GM19467 (cell line): ENCODE results near the gene CNTN4.

Source experiments
- ATAC-seq: cut with Tn5 transposase; IDR thresholded peaks from one replicate; pipeline ENCODE4 v1.9.1; 2021; ENCODE audit warnings: mild to moderate bottlenecking, moderate library complexity; ENCODE audit not compliant: unreplicated experiment

Gene CNTN4

GRCh38 chr3:2148561-2149340 is 50.1 kb downstream of the CNTN4 start:
- no peak for ATAC-seq

GRCh38 chr3:2153053-2153452 is 54.4 kb downstream of the CNTN4 start:
- no peak for ATAC-seq

- ATAC-seq, result no peak
Measured at GRCh38 chr3:2153547-2153946, 54.9 kb downstream of the CNTN4 start.

- no peak for ATAC-seq
Measured at GRCh38 chr3:2154621-2155020, 56.0 kb downstream of the CNTN4 start.

- ATAC-seq, result peak; percentile 59
Measured at GRCh38 chr3:2156244-2156847, 57.7 kb downstream of the CNTN4 start.

DNA sequence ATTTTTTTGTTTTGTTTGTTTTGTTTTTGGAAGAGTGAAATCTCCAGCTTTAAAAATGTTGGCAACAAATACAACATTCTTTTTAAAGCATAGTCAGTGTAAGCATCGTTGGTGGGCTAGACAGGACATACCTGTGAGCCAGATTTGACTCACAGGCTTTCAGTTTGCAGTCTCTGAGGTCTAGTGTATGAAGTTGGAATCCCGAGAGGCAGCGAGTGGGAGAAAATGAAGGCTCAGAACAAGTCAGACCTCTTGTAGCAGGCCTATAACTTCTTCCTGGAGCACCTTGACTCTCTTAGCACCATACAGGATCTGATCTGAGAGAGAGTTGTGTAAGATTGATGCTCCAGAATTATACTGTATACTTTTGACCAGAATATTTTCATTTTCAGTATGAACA is 60.2 kb downstream of the CNTN4 start:
- no peak for ATAC-seq

DNA sequence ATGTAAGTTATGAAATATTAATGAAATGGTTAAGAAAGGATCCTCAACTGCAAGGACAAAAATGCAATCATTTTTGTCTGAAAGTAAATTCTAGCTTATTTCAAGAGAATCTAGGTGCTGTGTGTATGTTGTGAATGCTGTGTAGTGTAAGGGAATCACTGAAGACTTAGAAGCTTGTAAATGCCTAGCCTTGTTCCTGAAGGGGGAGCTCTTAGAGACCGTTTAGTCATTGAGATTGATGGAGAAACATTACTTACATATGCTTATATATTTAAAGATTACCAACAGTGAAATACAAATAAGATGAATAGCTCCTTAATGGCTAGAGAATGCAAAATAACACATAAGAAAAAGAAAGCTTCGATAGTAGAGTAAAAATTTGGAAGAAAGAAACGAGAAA is 67.9 kb downstream of the CNTN4 start:
- no peak for ATAC-seq

- no peak for ATAC-seq
Measured at GRCh38 chr3:2172561-2173171, 74.0 kb downstream of the CNTN4 start.

DNA sequence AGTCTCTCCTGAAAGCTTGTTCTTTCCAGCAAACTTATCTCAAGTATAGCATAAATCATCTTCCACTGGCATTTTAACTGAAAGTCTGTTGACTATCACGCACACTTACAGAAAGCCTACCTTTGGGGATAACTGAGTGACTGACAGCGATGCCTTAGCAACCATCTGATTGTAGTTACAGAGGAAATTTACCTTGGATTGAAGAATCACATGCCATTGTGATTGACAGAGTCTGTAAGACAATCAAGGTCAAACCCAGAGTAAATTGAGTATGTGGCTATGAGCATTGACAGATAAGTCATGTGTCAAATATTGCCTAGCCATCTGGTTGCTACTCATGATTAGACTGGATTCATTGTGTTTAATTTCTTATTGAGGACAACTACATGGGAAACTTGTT is 82.0 kb downstream of the CNTN4 start:
- no peak for ATAC-seq

DNA sequence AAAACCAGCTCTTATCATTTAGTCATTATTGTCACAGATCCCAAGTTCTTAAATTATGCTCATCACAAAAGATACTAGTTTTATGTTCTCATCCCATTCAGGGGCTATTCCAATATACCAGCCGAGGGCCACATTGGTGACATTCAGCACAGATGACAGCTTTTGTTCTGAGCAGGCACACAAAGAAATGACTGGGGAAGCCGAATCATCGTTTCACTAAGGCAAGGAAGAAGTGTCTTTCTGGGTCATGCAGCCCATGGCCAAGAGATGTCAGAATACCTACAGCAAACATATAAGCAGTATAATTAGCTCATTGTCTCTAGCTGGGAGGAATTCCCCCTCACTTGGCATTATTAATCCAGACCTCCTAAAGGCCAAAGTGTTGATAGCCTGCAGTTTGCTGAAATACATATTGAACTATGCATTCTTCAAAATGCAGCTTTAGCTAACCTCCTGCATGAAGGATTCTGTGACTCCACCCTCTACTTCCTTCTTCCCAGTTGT is 100.2 kb downstream of the CNTN4 start:
- ATAC-seq, result no peak

DNA sequence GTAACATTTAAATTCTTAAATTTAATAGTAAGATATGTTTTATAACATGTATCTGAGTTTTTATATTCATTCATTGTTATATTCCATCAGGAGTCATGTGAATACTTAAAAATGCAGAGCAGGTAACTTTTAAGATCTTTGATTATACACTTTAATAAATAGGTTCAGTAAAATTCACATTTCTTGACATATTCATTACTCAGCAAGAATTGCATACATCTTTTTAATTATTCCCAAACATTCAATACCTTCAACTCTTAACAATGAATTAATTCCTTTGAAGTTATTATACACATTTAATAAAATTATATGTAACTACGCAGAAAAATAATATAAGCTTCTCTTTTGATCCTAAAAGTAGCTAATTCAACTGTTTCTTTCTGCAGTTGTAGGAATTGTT is 105.4 kb downstream of the CNTN4 start:
- no peak for ATAC-seq

GRCh38 chr3:2205692-2206091 is 107.0 kb downstream of the CNTN4 start:
- ATAC-seq, result no peak

- no peak for ATAC-seq
Measured at GRCh38 chr3:2206536-2206935, 107.9 kb downstream of the CNTN4 start.

GRCh38 chr3:2211568-2211967 is 112.9 kb downstream of the CNTN4 start:
- no peak for ATAC-seq

GRCh38 chr3:2212206-2212605 is 113.5 kb downstream of the CNTN4 start:
- ATAC-seq, result no peak

- ATAC-seq, result no peak
Measured at GRCh38 chr3:2218375-2218774, 119.7 kb downstream of the CNTN4 start.

GRCh38 chr3:2218816-2219215 is 120.2 kb downstream of the CNTN4 start:
- ATAC-seq, result no peak

DNA sequence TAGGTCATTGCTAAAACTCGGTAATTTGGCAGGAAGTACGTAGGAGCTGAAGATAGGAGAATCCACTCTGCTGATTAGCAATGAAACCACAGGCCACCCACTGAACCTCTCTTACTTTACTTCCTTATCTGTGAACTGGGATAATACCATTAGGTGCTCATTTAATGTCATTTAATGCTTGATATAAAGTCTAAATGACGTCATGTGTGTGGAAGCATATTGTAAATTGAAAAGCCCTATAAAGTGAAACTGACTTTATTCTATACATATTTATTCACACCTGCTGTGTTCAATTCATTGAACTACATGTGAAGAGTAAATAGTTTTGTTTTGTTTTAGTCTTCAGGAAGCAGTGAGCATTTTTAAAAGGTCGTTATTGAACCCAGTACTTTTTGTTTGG is 137.5 kb downstream of the CNTN4 start:
- no peak for ATAC-seq

DNA sequence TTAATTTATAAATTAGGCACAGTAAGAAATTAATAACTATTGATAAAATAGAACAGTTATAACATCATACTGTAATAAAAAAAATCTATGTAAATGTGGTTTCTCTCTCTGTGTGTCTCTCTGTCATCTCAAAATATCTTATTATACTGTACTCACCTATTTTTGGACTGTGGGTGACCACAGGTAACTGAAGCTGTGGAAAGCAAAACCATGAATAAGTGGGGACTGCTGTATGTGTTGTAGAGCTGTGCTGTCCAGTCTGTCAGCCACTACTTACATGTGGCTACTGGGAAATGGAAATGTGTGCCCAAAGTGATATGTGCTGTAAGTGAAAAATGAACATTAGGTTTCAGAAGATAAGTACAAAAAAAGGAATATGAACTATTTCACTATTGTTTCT is 145.5 kb downstream of the CNTN4 start:
- ATAC-seq, result no peak

DNA sequence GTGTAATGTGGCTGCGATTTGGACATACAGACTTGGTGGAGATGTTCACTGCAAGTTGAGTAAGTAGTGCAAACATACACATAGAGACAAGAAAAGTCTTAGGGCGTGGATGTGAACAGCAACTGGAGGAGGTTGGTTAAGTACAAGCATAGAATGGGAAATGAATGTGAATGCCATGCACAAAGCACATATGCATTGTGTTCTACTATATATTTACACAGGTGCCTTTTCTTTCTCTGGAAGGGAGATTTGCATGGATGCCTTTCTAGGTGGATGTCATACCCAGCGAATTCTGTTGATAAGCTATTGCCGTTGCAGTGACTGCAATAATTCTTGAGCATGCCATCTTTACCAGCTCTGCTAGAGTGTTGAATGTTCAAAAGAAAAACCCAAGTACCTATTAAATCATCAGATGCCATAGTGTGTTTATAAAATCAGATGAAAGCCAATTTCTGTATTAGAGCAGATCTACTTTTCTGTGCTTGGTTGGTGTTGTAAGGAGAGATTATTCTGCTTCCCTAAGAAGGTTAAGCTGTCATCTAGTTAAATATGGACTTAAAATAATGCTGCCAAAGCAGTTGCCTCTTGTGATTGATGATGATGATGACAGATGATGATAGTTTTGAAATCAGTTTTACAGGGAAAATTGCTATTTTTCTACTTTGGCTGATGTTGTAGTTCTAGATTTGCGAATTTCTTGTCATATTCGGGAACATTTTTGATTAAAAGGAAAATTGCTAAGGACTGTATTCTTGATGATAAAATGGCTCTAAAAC is 148.4 kb downstream of the CNTN4 start:
- no peak for ATAC-seq

DNA sequence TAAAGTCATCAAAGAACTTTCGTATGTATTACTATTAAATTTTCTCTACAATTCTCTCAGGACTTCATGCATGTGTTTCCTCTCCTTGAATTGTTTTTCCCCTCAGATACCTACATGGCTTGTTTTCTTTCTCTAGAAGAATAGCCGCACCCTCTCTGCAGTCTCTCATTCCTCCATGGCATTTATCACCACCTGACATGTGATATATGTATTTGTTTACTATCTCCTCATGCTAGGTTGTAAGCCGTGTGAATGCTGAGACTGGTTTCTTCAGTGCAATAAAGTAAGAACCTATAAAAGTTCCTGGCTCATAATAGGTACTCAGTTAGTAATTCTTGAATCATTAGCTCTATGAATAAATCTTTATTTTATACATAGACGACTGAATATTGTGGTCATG is 149.2 kb downstream of the CNTN4 start:
- no peak for ATAC-seq
